DND-41 (cell line): ENCODE results near the gene SND1.

Experiments used
- ATAC-seq: fragments of 200-7000 bp; cut with Tn5 transposase; 3 replicates; pipeline ENCODE4 v1.9.1; 2021; ENCODE audit warnings: low read depth; ENCODE audit not compliant: insufficient read depth
- DNase-seq: peaks from one replicate; pipeline ENCODE4 v3.0.0-alpha.2; 2020
- H2AFZ ChIP-seq: 2 replicates; pipeline ENCODE4 v1.6.0; 2012; ENCODE audit warnings: low read depth, low read length
- H3K27ac ChIP-seq: 2 replicates; pipeline ENCODE4 v1.5.1; 2012; ENCODE audit warnings: low read length, inconsistent platforms
- H3K27me3 ChIP-seq: fragments of 200-600 bp; sonication (generic); 2 replicates; pipeline ENCODE4 v1.6.0; 2012; ENCODE audit warnings: low read length, mild to moderate bottlenecking, inconsistent platforms; ENCODE audit not compliant: insufficient read depth, poor library complexity
- H3K36me3 ChIP-seq: 2 replicates; pipeline ENCODE4 v1.5.1; 2012; ENCODE audit warnings: low read length, inconsistent platforms; ENCODE audit not compliant: insufficient read depth
- H3K4me1 ChIP-seq: 2 replicates; pipeline ENCODE4 v1.5.1; 2012; ENCODE audit warnings: mild to moderate bottlenecking, low read length; ENCODE audit not compliant: insufficient read depth
- H3K4me2 ChIP-seq: 2 replicates; pipeline ENCODE4 v1.6.0; 2012; ENCODE audit warnings: mild to moderate bottlenecking, moderate library complexity, low read length, inconsistent platforms; ENCODE audit not compliant: insufficient read depth
- H3K4me3 ChIP-seq, 2 experiments: fragments of 200-600 bp in 1 of 2; shearing (Covaris generic) in 1 of 2; 2 replicates each; pipeline ENCODE4 v1.5.1; 2012 to 2016; ENCODE audit warnings: inconsistent platforms in 2 of 2, low read length in 2 of 2, mild to moderate bottlenecking in 2 of 2, low read depth in 1 of 2, moderate library complexity in 1 of 2
- H3K79me2 ChIP-seq: 2 replicates; pipeline ENCODE4 v1.6.0; 2012; ENCODE audit warnings: low read length, inconsistent platforms; ENCODE audit not compliant: insufficient read depth
- H3K9ac ChIP-seq: 2 replicates; pipeline ENCODE4 v1.6.0; 2012; ENCODE audit warnings: low read depth, mild to moderate bottlenecking, inconsistent platforms, low read length, moderate library complexity
- H3K9me3 ChIP-seq: 2 replicates; pipeline ENCODE4 v1.5.1; 2012; ENCODE audit warnings: low read length, moderate library complexity, mild to moderate bottlenecking, inconsistent platforms; ENCODE audit not compliant: insufficient read depth, severe bottlenecking
- H4K20me1 ChIP-seq: 2 replicates; pipeline ENCODE4 v1.6.0; 2012; ENCODE audit warnings: low read length; ENCODE audit not compliant: insufficient read depth
- CTCF ChIP-seq: IDR thresholded peaks from 2 replicates; pipeline ENCODE4 v1.5.1; 2012; ENCODE audit warnings: borderline replicate concordance, low read length, moderate library complexity, mild to moderate bottlenecking; ENCODE audit not compliant: poor library complexity, severe bottlenecking; ENCODE audit errors: extremely low read depth
- EZH2 ChIP-seq: IDR thresholded peaks from 3 replicates; pipeline ENCODE4 v1.6.1; 2012; ENCODE audit warnings: borderline replicate concordance, low read depth, mild to moderate bottlenecking, moderate library complexity, low read length, inconsistent platforms; ENCODE audit not compliant: severe bottlenecking

SND1 gene

GRCh38 chr7:128113839-128114238 lies 461.8 kb downstream of the SND1 start:
- no peak overlapping the region for H3K27ac ChIP-seq
- TF ChIP-seq CTCF, result no peak
- TF ChIP-seq EZH2, result no peak
- no peak for ATAC-seq
- DNase-seq, result no peak
- peaks cover 11% of the 10 kb centered on the region for H3K4me1 ChIP-seq
- H3K4me2 ChIP-seq, result no peak overlapping the region
- H3K4me3 ChIP-seq, result no peak overlapping the region
- no peak overlapping the region for H2AFZ ChIP-seq
- no peaks in the 10 kb centered on the region for H3K36me3 ChIP-seq
- H3K9ac ChIP-seq, result no peak overlapping the region
- no peaks in the 10 kb centered on the region for H3K27me3 ChIP-seq
- no peaks in the 10 kb centered on the region for H3K9me3 ChIP-seq
- no peaks in the 10 kb centered on the region for H3K79me2 ChIP-seq
- no peaks in the 10 kb centered on the region for H4K20me1 ChIP-seq

DNA sequence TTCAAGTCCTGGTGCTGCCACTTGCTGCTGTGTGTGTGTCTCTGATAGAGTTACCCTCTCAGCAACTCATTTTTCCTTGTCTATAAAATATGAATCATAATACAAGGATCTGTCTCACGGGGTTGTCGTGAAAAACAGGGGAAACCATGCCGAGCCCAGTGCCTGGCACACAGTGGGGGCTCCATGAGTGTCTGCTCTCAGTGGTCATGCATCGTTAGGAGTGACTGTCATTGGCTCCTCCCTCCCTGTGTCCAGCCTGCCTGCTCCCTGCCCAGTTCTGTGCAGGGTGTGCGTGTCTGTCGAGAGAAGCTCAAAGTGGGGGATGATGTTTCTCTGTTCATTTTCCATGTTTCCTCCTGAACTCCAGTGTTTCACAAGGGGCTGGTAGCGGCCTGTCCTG lies 462.8 kb downstream of the SND1 start:
- peaks cover 2% of the 10 kb centered on the region; the same call in 1 of the 2 replicates for H3K4me1 ChIP-seq

DNA sequence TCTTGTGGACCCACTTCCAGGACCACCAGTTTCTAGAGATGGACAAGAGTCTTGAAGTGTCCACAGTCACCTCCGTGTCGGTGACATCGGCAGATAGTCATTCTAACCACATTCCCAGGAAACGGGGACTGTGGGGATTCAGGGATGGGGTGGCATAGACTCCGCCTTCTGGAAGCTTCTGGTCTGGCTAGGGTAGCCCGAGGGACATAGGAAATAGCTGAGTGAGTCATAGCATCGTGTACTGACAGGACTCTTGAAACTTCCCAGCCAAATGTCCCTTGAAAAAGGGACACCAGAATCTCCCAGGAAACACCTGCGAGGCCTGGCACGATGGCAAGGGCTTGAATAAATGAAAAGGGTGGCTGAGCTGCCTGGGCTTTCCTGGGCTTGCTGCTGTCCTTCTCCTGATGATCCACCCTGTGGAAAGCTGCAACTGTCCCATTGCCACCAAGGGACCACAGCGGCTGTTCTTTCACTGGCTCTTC lies 463.4 kb downstream of the SND1 start:
- no peaks in the 10 kb centered on the region for H3K9me3 ChIP-seq
- ATAC-seq (no peak), DNase-seq (no peak)
- H2AFZ ChIP-seq, result no peak overlapping the region
- no peaks in the 10 kb centered on the region for H3K36me3 ChIP-seq
- no peak overlapping the region for H3K4me2 ChIP-seq
- TF ChIP-seq CTCF (no peak), EZH2 (no peak)
- H3K79me2 ChIP-seq, result no peaks in the 10 kb centered on the region
- H3K4me1 ChIP-seq, result no peaks in the 10 kb centered on the region
- no peak overlapping the region for H3K9ac ChIP-seq
- no peaks in the 10 kb centered on the region for H3K27me3 ChIP-seq
- no peak overlapping the region for H3K4me3 ChIP-seq
- no peaks in the 10 kb centered on the region for H4K20me1 ChIP-seq
- H3K27ac ChIP-seq, result no peak overlapping the region

More for the DNA sequence above, 462.8 kb downstream of the SND1 start:
- Histone ChIP-seq H3K27ac (no peak overlapping the region), H3K9ac (no peak overlapping the region), H3K9me3 (no peaks in the 10 kb centered on the region), H3K79me2 (no peaks in the 10 kb centered on the region), H3K4me3 (no peak overlapping the region), H3K36me3 (no peaks in the 10 kb centered on the region), H3K4me2 (no peak overlapping the region), H4K20me1 (no peaks in the 10 kb centered on the region), H2AFZ (no peak overlapping the region), H3K27me3 (no peaks in the 10 kb centered on the region)
- no peak for DNase-seq
- ATAC-seq, result no peak
- TF ChIP-seq EZH2 (no peak), CTCF (no peak)
